ENCODE measurements around the gene POLG2. TPM values are rescaled to one million over a fixed set of nuclear protein-coding genes. Genes with fewer than 3 reads are reported as not detected.

Gene POLG2
- total and polyA plus RNA-seq, 9 of the 15 experiments (the other 6 are each of a cell fraction or from before 2014, with no cell fraction given): 13.4 to 44.8 (median 37.0) TPM

DNA sequence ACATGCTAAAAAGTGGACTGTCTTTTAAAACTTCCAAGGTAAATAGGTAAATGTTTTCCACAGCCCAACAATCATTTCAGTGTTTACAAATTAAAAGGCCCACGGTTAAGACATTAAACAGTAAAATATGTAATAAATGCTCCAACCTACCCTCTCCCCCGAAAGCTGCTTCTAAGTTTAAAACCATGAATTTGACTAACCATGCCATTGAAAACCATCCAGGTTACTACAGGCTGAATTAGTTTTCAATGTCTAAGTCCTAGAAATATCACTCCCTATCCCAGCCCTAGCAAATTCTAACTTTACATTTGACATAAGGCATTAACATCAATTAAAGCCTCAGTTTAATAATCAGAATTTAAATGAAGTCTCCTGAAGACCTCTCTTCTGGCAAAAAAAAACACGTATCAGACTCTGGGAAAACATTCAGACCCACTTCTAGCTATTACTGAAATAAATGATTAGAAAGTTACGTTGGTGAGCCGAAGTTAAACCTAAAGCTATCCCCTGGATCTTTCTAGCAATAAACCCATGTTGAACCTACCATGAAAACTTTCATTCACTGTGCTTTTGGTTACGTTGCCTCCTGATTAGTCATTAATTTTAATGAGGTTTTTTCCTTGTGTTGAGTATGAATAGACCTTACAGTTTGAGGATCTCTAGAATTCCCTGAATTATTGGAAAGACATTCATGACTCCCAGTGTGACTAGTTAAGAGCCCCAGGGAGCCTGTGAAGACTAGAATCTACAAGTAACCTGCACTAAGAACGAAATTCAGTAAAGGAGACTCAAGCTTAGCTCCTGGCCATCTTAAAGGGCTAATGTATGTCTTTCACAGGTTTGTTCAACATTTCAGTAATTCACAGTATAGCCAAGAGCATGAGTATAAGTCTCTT, 1.7 kb upstream of the POLG2 start (continued):
- TF ChIP-seq, protein P1, sequence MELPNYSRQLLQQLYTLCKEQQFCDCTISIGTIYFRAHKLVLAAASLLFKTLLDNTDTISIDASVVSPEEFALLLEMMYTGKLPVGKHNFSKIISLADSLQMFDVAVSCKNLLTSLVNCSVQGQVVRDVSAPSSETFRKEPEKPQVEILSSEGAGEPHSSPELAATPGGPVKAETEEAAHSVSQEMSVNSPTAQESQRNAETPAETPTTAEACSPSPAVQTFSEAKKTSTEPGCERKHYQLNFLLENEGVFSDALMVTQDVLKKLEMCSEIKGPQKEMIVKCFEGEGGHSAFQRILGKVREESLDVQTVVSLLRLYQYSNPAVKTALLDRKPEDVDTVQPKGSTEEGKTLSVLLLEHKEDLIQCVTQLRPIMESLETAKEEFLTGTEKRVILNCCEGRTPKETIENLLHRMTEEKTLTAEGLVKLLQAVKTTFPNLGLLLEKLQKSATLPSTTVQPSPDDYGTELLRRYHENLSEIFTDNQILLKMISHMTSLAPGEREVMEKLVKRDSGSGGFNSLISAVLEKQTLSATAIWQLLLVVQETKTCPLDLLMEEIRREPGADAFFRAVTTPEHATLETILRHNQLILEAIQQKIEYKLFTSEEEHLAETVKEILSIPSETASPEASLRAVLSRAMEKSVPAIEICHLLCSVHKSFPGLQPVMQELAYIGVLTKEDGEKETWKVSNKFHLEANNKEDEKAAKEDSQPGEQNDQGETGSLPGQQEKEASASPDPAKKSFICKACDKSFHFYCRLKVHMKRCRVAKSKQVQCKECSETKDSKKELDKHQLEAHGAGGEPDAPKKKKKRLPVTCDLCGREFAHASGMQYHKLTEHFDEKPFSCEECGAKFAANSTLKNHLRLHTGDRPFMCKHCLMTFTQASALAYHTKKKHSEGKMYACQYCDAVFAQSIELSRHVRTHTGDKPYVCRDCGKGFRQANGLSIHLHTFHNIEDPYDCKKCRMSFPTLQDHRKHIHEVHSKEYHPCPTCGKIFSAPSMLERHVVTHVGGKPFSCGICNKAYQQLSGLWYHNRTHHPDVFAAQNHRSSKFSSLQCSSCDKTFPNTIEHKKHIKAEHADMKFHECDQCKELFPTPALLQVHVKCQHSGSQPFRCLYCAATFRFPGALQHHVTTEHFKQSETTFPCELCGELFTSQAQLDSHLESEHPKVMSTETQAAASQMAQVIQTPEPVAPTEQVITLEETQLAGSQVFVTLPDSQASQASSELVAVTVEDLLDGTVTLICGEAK (IDR thresholded peaks at IDR 0.05): no peak
- TF ChIP-seq, protein P1 (CRISPR knock-in tag; IDR thresholded peaks at IDR 0.05): no peak
- TF ChIP-seq, protein P2, sequence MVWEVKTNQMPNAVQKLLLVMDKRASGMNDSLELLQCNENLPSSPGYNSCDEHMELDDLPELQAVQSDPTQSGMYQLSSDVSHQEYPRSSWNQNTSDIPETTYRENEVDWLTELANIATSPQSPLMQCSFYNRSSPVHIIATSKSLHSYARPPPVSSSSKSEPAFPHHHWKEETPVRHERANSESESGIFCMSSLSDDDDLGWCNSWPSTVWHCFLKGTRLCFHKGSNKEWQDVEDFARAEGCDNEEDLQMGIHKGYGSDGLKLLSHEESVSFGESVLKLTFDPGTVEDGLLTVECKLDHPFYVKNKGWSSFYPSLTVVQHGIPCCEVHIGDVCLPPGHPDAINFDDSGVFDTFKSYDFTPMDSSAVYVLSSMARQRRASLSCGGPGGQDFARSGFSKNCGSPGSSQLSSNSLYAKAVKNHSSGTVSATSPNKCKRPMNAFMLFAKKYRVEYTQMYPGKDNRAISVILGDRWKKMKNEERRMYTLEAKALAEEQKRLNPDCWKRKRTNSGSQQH (CRISPR knock-in tag; IDR thresholded peaks at IDR 0.05): peak; percentile 24; the same call in 1 of the 2 replicates
- TF ChIP-seq, protein P3, sequence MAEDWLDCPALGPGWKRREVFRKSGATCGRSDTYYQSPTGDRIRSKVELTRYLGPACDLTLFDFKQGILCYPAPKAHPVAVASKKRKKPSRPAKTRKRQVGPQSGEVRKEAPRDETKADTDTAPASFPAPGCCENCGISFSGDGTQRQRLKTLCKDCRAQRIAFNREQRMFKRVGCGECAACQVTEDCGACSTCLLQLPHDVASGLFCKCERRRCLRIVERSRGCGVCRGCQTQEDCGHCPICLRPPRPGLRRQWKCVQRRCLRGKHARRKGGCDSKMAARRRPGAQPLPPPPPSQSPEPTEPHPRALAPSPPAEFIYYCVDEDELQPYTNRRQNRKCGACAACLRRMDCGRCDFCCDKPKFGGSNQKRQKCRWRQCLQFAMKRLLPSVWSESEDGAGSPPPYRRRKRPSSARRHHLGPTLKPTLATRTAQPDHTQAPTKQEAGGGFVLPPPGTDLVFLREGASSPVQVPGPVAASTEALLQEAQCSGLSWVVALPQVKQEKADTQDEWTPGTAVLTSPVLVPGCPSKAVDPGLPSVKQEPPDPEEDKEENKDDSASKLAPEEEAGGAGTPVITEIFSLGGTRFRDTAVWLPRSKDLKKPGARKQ (CRISPR knock-in tag; IDR thresholded peaks at IDR 0.05): no peak
- no peak for TF ChIP-seq XRCC5 (IDR thresholded peaks at IDR 0.05; ENCODE audit: low read depth, low read length)
- TF ChIP-seq, protein P4, sequence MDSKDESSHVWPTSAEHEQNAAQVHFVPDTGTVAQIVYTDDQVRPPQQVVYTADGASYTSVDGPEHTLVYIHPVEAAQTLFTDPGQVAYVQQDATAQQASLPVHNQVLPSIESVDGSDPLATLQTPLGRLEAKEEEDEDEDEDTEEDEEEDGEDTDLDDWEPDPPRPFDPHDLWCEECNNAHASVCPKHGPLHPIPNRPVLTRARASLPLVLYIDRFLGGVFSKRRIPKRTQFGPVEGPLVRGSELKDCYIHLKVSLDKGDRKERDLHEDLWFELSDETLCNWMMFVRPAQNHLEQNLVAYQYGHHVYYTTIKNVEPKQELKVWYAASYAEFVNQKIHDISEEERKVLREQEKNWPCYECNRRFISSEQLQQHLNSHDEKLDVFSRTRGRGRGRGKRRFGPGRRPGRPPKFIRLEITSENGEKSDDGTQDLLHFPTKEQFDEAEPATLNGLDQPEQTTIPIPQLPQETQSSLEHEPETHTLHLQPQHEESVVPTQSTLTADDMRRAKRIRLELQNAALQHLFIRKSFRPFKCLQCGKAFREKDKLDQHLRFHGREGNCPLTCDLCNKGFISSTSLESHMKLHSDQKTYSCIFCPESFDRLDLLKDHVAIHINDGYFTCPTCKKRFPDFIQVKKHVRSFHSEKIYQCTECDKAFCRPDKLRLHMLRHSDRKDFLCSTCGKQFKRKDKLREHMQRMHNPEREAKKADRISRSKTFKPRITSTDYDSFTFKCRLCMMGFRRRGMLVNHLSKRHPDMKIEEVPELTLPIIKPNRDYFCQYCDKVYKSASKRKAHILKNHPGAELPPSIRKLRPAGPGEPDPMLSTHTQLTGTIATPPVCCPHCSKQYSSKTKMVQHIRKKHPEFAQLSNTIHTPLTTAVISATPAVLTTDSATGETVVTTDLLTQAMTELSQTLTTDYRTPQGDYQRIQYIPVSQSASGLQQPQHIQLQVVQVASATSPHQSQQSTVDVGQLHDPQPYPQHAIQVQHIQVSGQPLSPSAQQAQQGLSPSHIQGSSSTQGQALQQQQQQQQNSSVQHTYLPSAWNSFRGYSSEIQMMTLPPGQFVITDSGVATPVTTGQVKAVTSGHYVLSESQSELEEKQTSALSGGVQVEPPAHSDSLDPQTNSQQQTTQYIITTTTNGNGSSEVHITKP (IDR thresholded peaks at IDR 0.05; ENCODE audit: partially characterized antibody): no peak
- TF ChIP-seq RFX5 (IDR thresholded peaks at IDR 0.05; ENCODE audit: low read depth, low read length): no peak
- TF ChIP-seq RBM17 (IDR thresholded peaks at IDR 0.05; ENCODE audit: borderline replicate concordance, low read depth, low read length): no peak
- TF ChIP-seq KDM5B (IDR thresholded peaks at IDR 0.05; ENCODE audit: insufficient replicate concordance, low read depth, low read length): no peak
